Measurements from ENCODE around the gene PDIA5.

PDIA5 gene

DNA sequence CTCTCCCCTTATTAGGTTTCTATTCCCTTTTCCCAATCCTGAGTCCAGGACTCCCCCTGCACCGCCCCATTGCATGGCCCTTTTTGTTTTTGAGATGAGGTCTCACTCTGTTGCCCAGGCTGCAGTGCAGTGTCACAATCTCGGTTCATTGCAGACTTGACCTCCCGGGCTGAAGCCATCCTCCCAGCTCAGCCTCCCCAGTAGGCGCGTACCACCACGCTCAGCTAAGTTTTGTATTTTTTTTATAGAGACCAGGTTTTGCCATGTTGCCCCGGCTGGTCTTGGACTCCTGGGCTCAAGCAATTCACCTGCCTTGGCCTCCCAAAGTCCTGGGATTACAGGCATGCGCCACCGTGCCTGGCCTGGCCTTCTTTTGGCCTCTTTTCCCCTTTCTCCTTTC is 29.3 kb downstream of the PDIA5 start:
- TF ChIP-seq POLR2AphosphoS5 (IDR thresholded peaks at IDR 0.05; ENCODE audit: low read depth, low read length) = no peak
- TF ChIP-seq SIN3A (IDR thresholded peaks at IDR 0.05; ENCODE audit: borderline replicate concordance, insufficient read depth, low read length) = no peak
- TF ChIP-seq, protein P1, sequence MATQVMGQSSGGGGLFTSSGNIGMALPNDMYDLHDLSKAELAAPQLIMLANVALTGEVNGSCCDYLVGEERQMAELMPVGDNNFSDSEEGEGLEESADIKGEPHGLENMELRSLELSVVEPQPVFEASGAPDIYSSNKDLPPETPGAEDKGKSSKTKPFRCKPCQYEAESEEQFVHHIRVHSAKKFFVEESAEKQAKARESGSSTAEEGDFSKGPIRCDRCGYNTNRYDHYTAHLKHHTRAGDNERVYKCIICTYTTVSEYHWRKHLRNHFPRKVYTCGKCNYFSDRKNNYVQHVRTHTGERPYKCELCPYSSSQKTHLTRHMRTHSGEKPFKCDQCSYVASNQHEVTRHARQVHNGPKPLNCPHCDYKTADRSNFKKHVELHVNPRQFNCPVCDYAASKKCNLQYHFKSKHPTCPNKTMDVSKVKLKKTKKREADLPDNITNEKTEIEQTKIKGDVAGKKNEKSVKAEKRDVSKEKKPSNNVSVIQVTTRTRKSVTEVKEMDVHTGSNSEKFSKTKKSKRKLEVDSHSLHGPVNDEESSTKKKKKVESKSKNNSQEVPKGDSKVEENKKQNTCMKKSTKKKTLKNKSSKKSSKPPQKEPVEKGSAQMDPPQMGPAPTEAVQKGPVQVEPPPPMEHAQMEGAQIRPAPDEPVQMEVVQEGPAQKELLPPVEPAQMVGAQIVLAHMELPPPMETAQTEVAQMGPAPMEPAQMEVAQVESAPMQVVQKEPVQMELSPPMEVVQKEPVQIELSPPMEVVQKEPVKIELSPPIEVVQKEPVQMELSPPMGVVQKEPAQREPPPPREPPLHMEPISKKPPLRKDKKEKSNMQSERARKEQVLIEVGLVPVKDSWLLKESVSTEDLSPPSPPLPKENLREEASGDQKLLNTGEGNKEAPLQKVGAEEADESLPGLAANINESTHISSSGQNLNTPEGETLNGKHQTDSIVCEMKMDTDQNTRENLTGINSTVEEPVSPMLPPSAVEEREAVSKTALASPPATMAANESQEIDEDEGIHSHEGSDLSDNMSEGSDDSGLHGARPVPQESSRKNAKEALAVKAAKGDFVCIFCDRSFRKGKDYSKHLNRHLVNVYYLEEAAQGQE (IDR thresholded peaks at IDR 0.05; ENCODE audit: insufficient read depth in 1 of 2, low read depth in 2 of 2, low read length in 2 of 2) = no peak
- TF ChIP-seq TAF1 (IDR thresholded peaks at IDR 0.05; ENCODE audit: borderline replicate concordance, insufficient read depth, low read length) = no peak
- no peak for TF ChIP-seq FOXP2 (optimal IDR thresholded peaks at IDR 0.05; ENCODE audit: borderline replicate concordance, extremely low read depth, extremely low read length, insufficient read depth)

DNA sequence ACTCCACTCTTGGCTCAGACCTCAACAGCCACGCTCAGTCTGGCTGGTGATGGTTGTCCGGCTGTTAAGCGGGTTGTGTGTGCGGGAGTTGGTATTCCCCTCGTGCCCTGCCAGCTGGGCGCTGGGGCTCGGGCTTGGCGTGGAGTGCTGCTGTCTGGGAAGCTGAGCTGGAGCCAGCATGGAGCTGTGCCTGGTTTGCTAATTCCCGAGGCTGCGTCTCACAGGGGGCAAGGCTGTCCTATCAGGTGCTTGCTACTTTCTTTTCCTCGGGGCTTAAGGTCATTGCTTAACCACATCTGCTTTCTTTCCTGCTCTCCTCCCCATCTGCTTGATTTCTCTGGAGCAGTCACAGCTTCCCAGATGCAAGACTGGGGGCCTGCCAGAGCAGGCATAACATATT is 29.9 kb downstream of the PDIA5 start:
- TF ChIP-seq, protein P1 (IDR thresholded peaks at IDR 0.05; ENCODE audit: insufficient read depth in 1 of 2, low read depth in 2 of 2, low read length in 2 of 2) = no peak
- no peak for TF ChIP-seq POLR2AphosphoS5 (IDR thresholded peaks at IDR 0.05; ENCODE audit: low read depth, low read length)
- no peak for TF ChIP-seq TAF1 (IDR thresholded peaks at IDR 0.05; ENCODE audit: borderline replicate concordance, insufficient read depth, low read length)
- TF ChIP-seq SIN3A (IDR thresholded peaks at IDR 0.05; ENCODE audit: borderline replicate concordance, insufficient read depth, low read length) = no peak
- no peak for TF ChIP-seq FOXP2 (optimal IDR thresholded peaks at IDR 0.05; ENCODE audit: borderline replicate concordance, extremely low read depth, extremely low read length, insufficient read depth)

DNA sequence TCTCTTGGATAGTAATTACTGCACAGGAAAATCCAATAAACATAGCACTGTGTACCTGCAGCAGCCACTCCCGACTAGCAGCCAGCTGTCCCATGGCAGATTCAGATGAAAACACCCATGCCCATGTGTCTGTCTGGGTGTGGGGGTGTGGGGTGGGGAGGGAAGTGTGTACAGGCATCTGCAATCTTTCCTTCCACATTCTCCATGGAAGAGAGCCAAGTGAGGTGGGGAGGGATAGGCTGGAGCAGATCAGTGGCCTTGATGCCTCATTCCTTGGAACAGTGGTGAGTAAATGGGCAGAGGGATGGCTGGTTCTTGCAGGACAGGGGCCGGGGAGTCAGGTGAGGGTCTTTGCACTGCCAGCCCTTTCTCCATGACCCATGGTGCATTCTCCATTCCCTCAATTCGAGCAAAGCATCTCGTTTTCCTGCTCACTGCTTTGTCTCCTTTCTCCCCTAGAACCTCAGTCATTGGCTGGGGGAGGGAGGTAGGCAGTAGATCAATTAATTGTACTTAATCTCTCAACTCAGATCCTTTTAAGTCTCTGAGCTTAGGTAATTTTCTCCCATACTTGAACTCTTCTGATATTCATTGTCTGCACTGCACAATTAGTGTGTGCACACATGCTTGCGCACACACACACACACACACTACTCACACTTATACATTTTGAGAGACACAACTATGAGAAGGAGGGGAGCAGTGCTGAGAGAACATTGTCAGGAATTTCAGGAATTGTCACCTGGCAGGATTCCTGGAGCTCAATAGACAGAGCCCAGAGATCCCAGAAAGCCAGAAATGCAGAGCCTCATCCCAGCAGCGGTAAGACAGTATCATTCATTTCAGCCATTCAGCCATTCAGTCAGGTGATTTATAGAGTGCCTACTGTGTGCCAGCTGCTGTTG is 31.9 kb downstream of the PDIA5 start:
- TF ChIP-seq, protein P1 (IDR thresholded peaks at IDR 0.05; ENCODE audit: insufficient read depth in 1 of 2, low read depth in 2 of 2, low read length in 2 of 2) = no peak
- TF ChIP-seq SIN3A (IDR thresholded peaks at IDR 0.05; ENCODE audit: borderline replicate concordance, insufficient read depth, low read length) (no peak), FOXP2 (optimal IDR thresholded peaks at IDR 0.05; ENCODE audit: borderline replicate concordance, extremely low read depth, extremely low read length, insufficient read depth) (no peak), POLR2AphosphoS5 (IDR thresholded peaks at IDR 0.05; ENCODE audit: low read depth, low read length) (no peak)

DNA sequence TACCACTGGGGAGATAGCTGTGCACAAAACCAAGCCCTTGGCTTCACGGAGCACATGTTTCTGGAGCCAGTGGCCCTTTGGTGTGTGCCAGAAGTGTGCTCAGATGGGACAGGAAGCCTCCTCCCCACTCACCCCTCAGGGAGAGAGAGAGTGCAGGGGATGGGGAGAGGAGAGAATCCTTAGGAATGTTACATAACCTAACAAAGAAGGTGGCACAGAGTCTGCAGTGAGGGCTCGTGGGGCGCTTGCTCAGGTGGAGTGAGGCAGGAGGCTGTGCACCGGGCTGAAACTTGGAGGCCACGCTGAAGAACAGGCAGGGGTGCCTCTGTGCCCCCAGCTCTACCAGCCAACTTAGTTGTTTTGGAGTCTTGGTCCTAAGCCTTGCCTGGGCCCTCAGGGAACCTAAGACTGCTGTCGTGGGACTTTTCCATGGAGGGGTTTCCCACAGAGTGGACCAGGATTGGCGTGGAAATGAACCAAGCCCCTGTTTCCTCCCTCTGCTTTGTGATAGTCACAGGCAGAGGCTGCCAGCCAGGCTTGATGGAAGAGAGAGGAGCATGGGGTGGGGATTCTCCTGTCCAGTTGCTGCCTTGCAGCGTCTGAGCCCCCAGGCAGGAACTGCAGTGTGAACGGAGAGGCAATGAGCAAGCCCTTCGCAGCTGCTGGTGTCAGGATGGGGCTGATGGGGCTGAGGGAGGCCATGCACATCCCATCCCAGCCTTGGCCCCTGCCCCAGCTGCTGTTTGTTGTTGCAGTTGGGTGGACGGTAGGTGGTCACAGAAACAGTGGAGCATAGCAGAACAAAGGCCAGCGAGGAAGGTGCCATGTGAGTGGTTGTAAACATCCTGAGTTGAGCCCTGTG is 32.7 kb downstream of the PDIA5 start:
- TF ChIP-seq, protein P1 (IDR thresholded peaks at IDR 0.05; ENCODE audit: insufficient read depth in 1 of 2, low read depth in 2 of 2, low read length in 2 of 2) = no peak
- TF ChIP-seq POLR2AphosphoS5 (IDR thresholded peaks at IDR 0.05; ENCODE audit: low read depth, low read length) (no peak), TAF1 (IDR thresholded peaks at IDR 0.05; ENCODE audit: borderline replicate concordance, insufficient read depth, low read length) (no peak), SIN3A (IDR thresholded peaks at IDR 0.05; ENCODE audit: borderline replicate concordance, insufficient read depth, low read length) (no peak), FOXP2 (optimal IDR thresholded peaks at IDR 0.05; ENCODE audit: borderline replicate concordance, extremely low read depth, extremely low read length, insufficient read depth) (no peak)
